ENCODE data around the gene SLC9A9.

DNA sequence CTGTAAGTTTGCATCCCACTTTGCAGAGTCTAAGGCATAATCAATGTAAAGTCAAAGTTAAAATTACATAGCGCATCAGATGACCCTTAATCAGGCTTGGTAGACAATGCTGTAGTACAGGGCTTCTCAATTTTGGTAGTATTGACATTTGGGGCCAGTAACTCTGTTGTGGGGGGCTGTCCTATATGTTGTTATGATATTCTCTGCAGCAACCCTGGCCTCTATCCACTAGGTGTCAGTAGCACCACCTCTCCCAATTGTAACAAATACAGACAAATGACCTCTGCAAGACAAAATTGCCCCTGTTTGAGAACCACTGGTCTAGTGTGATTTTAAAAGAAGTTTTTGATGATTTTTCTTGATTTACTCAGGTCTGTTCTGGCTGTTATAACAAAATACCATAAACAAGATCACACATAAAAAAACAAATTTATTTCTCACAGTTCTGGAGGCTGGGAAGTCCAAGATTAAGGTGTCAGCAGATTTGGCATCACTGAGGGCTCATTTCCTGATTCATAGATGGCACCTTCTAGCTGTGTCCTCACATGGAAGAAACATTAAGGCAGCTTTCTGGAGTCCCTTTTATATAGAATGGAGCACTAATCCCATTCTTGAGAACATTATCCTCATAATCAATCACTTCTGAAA is 37.6 kb upstream of the SLC9A9 start:
- TF ChIP-seq, protein P1, sequence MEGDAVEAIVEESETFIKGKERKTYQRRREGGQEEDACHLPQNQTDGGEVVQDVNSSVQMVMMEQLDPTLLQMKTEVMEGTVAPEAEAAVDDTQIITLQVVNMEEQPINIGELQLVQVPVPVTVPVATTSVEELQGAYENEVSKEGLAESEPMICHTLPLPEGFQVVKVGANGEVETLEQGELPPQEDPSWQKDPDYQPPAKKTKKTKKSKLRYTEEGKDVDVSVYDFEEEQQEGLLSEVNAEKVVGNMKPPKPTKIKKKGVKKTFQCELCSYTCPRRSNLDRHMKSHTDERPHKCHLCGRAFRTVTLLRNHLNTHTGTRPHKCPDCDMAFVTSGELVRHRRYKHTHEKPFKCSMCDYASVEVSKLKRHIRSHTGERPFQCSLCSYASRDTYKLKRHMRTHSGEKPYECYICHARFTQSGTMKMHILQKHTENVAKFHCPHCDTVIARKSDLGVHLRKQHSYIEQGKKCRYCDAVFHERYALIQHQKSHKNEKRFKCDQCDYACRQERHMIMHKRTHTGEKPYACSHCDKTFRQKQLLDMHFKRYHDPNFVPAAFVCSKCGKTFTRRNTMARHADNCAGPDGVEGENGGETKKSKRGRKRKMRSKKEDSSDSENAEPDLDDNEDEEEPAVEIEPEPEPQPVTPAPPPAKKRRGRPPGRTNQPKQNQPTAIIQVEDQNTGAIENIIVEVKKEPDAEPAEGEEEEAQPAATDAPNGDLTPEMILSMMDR (IDR thresholded peaks at IDR 0.05; ENCODE audit: insufficient read depth, low read length): peak; percentile 68
- TF ChIP-seq POLR2AphosphoS5 (IDR thresholded peaks at IDR 0.05; ENCODE audit: low read depth) (no peak), GABPA (IDR thresholded peaks at IDR 0.05; ENCODE audit: low read depth) (no peak)

All from HL-60 (cell line).